GM19193 (cell line): ENCODE data around the gene CLCNKB.

Source experiments
- POLR2A ChIP-seq: IDR thresholded peaks from 4 replicates; pipeline ENCODE4 v1.6.1; 2011; ENCODE audit not compliant: insufficient read depth, insufficient read length; ENCODE audit errors: extremely low read depth

Gene CLCNKB

GRCh38 chr1:16078925-16079656, 35.5 kb downstream of the CLCNKB start:
- no peak for TF ChIP-seq POLR2A

DNA sequence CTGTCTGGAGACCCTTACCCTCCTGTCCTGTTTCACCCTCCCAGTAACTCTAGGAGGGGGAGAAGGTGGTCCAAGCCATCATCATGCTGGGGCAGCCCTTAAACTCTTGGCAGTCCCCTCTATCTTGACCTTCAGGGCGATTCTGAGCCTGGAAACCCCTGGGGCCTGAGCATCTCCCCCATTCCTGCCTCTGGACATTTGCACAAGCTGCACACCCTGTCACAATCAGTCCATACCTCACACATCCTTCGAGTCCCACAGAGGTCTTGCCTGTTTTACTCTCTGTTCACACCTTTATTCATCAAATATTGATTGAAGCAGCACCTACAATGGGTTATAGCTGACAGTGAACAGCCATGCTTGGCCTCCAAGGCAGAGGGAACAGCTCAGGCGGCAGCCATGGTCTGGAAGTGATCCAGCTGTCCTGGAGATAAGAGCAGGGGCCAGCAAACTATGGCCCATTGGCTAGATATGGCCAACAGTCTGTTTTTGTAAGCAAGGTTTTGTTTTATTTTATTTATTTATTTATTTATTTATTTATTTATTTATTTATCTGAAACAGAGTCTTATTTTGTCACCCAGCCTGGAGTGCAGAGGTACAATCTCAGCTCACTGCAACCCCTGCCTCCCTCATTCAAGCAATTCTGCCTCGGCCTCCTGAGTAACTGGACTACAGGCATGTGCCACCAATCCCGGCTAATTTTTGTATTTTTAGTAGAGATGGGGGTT, 37.0 kb downstream of the CLCNKB start:
- no peak for TF ChIP-seq POLR2A

DNA sequence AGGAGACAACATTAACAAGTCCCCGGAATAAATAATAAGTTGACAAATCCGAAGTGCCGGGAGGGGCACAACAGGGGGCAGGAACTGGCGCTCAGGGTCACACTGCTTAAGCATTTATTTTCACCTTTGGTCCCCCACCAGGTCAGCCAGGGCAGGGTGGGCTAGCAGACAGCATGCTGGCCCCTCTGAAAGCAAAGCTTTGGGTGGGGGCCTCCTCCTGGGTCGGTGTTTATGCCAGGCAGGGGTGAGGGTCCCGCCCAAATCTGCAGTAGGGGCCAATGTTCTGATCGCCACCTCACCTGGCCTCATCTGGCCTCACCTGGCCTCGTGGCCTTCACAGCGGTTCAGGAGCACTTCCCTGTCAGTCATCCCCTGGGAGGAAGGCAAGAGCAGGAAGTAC, 38.1 kb downstream of the CLCNKB start:
- TF ChIP-seq POLR2A = no peak

DNA sequence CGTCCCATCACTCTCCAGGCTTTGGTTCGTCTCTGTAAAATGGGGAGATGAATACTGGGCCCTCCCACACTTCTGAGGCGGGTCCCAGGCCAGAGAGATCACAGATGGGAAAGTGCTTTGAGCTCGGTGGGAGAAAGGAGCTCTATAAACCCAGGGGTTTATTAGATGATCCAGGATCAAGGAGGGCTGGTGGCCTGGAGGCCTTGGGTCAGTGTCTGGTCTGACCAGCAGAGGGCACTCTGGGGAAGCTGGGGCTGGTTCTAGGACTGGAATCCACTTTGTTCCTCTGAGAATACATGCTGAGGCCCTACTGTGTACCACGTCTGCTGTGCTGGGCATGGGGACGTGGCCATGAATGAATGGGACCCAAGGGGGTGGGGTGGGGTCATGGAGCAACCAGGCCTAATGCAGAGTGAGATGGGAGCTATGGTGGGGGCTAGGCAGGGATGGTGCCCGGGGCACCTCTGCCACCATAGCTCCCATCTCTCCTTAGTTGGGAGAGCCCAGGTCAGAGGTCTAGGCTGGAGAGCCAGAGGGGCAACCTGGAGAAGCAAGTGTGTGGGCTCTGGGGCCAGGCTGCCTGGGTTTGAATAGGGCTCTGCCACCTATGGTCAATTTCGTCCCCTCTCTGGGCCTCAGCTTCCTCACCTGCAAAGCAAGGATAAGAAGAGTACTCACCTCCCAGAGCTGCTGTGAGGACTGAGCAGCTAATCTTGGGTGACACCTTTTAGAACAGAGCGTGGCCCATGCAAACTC, 38.9 kb downstream of the CLCNKB start:
- no peak for TF ChIP-seq POLR2A

DNA sequence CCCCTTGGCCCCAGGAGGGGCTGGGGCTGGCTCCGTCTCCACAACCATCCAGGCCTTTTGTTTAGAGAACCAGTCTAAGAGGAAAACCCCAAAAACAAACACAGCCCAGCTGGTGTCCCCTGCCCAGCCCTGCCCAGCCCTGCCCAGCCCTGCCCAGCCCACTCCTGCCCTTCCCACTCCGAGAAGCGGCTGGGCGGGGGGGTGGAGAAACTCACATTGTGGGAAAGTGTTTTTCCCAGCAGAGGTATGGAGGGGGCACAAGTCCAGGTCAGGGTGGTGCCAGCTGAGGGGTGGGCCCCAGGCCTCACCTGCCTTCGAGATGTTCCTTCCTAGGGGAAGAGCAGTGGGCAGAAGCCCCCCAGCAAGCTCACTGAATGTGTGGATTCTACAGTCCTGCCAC, 39.9 kb downstream of the CLCNKB start:
- no peak for TF ChIP-seq POLR2A

- TF ChIP-seq POLR2A = no peak
Observed at GRCh38 chr1:16085522-16085921, 41.9 kb downstream of the CLCNKB start.

- no peak for TF ChIP-seq POLR2A
Observed at GRCh38 chr1:16087733-16088132, 44.2 kb downstream of the CLCNKB start.

DNA sequence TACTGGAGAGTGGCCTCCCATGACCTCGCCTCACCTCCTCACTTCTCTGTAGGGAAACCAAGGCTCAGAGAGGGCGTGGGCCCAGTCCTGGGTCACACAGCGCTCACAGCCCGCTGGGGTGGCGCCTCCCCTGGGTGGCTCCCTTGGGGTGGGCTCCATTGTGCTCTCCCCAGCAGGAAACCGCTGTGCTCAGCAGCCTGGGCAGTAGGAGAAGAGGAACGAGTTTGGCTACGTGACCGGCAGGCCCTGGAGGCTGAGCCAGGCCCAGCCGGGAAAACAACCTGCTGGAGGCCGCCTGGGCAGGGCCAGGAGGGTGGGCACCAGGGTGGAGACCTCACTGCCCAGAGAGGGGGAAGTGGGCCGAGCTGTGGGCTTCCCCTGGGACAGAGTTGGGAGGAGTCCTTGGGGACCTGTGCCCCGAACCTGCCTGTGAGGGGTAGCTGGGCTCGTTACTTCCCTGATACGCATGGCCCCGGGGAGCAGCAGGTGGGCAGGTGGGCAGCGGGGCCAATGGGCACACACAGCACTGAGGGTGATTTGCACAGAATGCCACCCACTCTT, 44.8 kb downstream of the CLCNKB start:
- no peak for TF ChIP-seq POLR2A

DNA sequence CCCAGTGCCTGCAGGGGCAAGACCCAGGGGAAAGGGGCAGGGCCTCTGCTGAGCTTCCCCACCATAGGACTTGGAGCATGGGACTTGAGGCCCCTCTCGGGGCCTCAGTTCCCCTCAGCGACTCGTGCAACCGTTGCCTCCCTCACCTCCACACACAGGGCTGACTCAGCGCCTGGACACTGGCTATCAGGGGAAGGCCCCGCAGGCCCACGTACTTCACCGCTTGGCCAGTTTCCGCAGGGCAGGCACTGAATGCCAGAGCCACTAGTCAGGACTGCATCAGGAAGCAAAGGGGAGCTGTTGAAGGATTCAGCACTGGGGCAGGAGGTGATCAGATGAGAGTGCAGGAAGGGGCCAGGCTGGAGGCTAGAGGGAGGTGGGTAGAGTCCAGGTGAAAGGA, 45.4 kb downstream of the CLCNKB start:
- TF ChIP-seq POLR2A = no peak

- no peak for TF ChIP-seq POLR2A
Observed at GRCh38 chr1:16090076-16090826, 46.7 kb downstream of the CLCNKB start.

- TF ChIP-seq POLR2A = no peak
Observed at GRCh38 chr1:16091296-16091695, 47.7 kb downstream of the CLCNKB start.

DNA sequence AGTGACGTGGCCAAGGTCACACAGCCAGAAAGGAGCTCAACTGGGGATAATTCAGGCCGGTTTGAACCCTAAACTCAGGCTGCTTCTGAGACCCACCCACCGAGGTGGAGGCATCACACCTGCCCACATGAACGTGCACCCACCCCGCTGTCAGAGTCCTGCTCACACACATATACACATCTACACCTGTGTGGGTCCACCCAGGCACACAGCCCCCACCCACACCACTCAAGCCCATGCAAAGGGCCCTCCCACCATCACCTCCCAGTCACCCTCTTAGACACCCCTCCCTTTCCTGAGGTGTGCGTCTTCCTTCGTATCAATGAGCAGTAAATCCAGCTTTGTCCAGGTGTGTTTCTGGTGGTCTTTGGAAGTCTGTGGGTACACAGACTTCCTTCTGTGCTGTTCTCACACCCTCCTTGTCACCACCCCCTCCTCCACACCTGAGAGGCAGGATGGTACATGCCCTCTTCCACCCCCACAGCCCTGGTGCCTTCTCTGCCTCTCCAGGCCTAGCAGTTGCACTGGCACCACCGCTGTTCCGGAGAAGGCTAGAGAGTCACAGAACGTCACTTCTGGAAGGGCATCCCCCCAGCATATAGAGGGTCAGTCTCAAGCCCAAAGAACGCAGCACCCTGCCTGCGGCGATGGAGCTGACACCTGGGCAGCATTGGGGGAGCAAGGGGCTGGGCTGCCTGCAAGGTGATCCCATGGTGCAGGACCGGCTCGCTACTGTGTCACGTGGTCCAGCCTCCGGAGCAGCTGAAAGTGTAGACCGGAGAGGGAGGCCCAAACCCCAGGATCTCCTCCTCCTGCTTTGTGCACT, 48.7 kb downstream of the CLCNKB start:
- no peak for TF ChIP-seq POLR2A

DNA sequence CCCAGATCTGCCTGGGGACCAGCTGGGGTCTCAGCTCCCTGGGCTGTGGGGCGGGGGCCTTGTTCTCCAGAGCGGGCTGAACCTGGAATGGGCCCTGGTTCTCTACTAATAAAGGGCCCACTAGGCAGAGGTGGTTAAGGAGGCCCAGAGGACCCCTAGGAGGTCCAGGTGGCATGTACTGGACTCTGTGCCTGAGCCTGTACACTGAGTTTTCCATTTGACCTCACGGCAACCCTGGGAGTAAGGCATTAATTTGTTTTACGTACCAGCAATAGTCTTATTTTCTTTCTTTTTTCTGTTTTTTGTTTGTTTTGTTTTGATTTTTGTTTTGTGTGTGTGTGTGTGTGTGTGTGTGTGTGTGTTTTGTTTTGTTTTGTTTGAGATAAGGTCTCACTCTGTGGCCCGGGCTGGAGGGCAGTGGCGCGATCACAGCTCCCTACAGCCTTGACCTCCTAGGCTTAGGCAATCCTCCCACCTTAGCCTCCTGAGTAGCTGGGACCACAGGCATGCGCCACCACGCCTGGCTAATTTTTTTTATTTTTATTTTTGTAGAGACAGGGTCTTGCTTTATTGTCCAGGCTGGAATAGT, 49.4 kb downstream of the CLCNKB start:
- no peak for TF ChIP-seq POLR2A

DNA sequence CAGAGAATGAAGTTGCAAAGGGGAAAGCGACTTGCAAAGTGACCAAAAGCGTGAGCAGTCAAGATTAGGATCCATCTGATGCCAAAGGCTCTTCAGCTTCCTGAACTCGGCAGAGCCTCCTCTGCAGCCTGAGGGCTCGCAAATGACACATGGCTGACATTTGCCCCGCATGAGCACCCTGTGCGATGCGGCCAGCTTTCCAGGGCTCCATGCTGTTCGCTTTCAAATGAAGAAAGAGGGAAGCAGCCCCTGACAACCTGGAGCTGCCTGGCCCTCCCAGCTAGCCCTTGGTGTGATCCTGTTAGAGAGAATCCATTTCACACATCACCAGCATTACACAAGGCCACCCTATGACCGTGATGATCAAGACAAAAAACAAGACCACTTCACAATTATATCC, 50.0 kb downstream of the CLCNKB start:
- TF ChIP-seq POLR2A = no peak

GRCh38 chr1:16094453-16095158, 51.0 kb downstream of the CLCNKB start:
- no peak for TF ChIP-seq POLR2A
